NCI-H2171 treated with DMSO at 0.1 percent for 48 hours (cell line): ENCODE data around the gene FAM9B.
"Not testable (repeated sequence)": the region's sequence is repeated elsewhere in the genome, so short reads cannot be mapped to it uniquely, and the experiment has no call there.

ENCODE experiments used
- DNase-seq: peaks from one replicate; lab custom pipeline; 2025; lab: John Stamatoyannopoulos, UW

FAM9B gene

DNA sequence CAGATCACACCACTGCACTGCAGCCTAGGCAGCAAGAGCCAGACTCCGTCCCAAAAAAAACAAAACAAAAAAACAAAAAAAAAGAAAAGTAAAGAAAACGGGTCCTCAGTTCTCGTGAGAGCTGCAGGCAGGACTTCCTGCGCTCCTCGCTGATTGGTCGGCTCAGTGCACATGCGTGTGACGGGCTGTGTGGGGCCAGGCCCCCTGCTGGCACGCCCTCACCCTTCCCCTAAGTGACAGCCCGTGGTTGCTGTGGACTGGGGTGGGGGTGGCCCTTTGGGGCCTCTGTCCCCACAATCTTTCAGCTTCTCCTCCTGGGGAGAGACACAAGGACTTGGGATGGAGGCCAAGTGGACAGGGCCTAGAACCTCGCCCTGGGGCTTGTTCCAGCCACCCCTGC lies at the start of gene FAM9B:
Gene FAM9B (minus strand): TSS at position 139 of the 400 bp plus-strand sequence. CDS start 1,141 bp downstream, outside the sequence.
- DNase-seq, result no peak

DNA sequence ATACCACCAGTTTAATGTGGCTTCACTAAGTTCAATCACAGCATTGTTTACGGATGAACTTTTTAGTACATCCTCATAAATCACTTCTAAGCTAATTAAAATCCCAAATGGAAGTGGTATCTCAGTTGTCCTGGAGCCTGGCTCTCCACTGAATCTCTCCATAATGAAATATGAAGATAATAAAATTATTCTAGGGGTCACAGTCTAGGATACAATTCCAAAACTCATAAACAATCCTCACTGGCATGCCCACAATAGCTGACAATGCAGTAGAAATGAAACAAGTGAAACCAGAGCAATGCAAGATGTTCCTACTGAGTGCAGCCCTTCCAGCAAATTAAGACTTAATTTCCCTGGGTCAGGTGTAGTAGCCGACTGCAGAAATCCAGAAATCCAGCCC lies 47.3 kb upstream of the FAM9B start:
- DNase-seq, result no peak

DNA sequence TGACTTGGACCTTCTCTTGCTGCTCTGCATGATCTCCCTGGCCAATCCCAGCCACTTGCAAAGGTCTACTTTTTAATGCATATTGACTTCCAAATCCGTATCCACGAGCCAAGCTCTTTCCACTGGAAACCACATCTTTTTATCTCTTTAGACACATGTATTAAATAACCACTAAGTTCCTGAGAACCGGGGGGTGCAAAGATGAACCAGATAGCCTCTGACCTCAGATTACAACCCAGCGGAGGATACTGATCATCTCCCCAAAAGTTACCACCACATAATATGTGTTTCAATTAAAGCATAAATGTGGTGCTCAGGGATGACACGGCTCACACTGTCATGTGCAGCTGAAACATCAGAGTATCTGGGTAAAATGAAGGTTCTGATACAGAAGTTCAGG lies 40.4 kb upstream of the FAM9B start:
- no peak for DNase-seq

DNA sequence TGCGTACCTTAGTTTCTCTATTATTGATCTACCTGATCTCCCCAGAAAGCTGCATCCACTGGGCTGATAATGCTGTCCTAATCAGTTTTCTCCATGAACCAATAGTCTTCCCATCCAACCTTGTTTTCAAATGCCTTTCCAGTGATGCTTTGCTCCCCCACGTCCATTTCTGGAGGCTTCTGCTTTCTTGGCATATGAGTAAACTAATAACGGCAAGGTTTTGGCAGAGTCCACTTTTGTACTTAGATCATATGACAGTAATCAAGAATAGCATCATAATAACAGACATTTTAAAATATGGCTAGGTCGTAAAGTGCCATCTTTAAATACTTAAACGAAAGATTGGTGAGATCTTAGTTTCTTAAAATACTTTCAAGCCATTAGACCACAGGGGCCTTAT lies 38.4 kb upstream of the FAM9B start:
- no peak for DNase-seq

DNA sequence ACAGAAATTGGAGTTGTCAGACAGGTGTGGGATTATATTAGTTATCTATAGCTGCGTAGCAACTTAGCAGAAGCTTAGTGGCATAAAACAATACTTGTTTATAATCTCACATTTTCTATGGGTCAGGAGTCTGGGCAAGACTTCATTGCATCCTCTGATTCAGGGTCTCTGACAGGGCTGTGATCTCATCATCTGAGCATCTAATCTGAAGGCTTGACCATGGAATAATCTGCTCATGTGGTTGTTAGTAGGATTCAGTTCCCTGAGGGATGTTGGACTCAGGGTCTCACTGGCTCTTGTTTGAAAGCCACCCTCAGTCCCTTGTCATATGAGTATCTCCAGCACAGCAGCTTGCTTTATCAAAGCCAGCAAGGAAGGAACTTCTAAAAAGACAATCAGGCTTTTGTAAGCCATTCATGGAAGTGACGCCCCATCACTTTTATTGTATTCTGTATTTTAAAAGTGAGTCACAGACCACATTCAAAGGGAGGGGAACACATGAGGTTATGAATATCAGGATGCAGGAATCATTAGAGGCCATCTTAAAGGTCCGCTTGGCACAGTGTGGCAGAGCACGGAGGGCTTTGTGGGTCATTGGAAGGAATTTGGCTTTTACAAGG lies 37.2 kb upstream of the FAM9B start:
- DNase-seq, result no peak

DNA sequence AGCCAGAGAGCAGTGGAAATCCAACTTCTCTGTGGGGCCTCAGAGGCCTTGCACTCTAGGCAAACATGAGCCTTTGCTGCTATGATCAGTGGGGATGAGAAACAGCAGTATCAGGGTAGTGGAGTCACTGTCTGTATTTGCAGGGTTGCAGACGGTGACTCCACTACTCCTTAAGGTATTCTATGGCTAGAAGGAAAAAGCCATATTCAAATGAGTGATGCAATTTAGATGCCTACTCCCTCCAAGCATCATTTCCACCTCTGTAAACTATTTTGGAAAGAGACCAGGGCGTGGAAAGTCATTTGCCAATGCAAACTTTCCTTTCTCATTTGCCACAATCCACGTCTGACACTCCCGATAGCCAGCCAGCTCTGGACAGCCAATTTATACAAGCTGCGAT lies 35.6 kb upstream of the FAM9B start:
- no peak for DNase-seq

DNA sequence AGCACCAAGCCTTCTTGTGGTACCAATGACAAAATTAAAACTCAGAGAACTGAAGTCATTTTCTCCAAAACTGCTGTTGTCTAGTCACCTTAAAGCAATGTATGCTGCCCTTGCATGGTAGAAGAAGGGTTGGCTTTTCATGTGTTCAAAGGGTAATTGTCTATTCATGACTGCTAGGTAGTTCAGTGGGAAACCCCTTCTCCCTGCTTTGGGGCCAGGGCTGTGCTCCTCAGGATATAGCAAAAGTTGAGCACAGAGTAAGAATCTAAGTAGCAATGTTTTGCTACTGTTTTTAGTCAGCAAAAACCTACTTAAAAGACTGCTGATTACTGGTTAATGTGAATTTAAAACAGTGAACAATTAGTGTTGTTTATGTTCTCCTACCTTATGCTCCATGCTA lies 30.8 kb upstream of the FAM9B start:
- no peak for DNase-seq

DNA sequence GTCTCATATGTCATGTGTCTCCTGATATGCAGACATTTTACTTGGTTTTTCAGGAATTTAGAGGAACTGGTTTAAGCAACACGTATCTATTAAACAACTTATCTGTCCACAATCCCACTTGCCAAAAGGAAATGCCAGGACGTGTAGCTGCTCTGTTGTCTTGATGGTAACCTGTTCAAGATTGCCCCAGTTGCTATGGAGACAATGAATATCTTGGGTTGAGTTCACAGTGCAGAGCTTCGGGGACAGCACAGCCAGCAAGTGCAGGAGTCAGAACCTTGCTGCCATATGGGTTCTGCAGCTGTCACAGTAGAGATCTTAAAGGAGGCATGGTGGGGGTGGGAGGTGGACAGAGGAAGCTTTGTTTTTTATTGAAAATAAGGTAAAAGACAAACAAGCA lies 28.7 kb upstream of the FAM9B start:
- DNase-seq, result peak; percentile 68

DNA sequence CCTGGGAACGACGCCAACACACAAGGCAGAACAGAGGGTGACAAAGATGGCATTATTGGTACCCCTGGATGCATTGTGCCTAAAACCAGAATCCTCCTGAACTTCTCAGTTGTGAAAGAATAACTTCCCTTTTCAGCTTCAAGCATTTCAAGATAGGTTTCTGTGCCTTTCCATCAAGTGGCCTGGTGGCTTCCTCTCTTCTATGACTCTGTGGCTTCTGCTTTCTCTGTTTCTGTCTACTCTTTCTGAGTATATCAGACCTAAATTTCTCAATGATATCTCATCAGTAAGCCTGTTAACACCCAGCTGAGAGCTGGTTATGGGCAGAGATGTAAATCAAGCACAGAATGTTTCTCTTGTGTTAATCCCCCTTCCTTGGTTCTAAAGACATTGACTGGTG lies 21.4 kb upstream of the FAM9B start:
- no peak for DNase-seq

DNA sequence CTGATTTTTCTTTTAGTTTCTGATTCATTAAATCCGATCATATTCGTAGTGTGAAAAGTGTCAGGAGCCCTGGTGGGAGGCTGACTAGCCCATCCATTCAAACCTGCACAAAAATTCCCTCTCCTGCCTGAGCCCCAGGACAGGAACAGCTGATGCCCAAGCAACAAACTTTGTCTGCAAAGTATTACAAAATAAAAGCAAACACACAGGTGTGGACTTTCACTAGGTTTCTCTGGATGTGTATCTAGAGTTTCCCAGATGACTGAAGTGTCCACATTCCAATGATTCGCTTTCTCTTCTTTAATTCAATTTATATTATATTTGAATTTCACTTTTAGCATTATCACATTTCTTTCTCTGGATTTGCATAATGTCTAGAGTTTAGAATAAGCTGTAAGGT lies 18.2 kb upstream of the FAM9B start:
- DNase-seq, result no peak

DNA sequence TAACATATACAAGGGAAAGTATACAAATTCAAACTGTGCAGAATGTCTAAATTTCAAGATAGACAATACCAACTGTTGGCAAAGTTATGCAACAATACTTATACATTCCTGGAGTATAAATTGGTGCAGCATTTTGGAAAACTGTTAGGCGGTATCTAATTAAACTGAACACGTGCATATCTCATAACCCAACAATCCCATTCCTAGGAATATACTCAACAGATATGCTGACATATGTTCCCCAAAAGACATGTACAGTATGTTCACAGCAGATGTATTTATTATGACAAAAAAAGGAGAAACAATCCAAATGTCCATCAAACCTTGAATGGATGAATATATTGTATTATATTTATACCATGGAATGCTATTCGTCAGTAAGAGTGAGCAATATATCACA lies 16.4 kb upstream of the FAM9B start:
- no peak for DNase-seq

DNA sequence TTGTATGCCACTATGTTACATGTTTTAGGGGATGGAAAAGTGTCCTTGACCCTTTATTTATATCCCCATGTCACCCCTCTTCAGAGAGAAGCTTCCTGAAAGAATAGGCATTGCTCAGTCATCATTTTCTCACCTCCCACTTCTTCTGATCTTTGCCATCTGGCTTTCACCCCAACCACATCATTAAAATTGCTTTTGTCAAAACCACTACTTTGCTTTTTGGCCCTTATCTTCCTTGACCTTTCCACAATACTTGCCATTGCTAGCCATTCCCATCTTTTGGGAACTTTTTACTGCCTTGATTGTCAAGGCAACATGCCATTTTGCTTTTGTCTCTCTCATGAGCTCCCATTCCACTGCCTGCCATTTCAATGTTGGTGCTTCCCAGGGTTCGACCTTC lies 14.9 kb upstream of the FAM9B start:
- no peak for DNase-seq

DNA sequence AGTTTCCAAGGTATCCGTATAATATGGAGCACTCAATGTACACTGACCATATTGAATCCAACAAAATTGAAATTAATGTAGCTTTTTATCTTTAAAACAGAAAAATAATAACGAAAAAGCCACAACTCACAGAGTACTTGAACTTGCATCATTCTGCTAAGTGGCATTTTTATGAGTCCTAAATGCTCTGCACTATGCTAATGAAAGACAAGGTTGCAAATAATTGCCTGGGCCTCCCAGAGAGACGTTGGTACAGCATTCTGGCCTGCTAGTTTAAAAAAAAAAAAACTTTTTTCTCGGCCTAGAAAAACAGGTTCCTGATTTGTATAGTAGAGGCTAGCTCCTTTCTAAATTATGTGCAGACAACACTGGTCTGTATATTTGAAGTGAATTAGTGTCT lies 4.3 kb upstream of the FAM9B start:
- no peak for DNase-seq

DNA sequence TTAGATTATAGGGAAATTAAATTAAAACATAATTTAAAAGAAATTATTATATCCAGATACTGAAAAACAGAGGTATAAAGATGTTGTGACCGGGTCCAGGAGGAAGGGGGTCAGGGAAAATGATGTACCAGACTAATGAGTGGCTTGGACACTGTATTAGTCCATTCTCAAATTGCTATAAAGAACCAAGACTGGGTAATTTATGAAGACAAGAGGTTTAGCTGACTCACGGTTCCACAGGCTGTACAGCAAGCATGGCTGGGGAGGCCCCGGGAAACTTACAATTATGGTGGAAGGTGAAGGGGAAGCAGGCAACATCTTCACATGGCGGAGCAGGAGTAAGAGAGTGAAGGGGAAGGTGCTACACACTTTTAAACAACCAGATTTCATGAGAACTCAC lies 3.4 kb upstream of the FAM9B start:
- no peak for DNase-seq

DNA sequence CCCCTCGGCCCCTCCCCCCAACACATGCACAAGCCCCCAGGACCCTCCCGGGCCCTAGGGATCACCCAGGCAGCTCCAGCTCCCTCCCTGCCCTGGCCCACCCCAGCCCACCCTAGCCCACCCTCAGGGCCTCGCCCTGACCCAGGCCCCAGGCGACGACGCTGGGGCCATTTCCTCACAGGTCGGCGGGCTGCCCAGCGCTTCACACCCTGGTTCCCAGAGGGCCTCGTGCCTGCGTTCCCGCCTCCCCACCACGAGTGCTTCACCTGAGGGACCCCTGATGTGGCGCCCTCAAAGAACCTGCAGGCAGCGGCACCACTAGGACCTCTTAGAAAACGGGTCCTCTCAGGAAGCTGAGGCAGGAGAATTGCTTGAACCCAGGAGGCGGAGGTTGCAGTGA lies 341 bp downstream of the FAM9B start:
- DNase-seq, result no peak

DNA sequence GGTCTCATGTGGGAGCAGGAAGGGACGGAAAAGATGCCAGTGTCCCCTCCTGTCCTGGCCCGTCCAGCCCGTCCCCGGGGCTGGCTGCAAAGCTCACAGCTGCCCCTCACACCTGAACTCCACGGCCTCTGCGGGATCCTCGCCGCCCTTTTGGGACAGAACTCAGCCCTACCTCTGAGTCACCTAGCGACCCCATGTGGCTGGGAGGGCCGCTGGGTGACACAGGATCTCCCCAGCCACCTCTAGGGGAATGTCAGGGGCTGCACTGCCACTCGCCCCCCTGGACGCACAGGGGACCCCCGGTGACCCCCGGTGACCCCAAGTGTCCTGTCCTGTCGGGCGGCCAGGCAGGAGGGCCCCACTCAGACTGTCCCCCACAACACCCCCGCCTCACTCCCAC lies 748 bp downstream of the FAM9B start:
- no peak for DNase-seq

DNA sequence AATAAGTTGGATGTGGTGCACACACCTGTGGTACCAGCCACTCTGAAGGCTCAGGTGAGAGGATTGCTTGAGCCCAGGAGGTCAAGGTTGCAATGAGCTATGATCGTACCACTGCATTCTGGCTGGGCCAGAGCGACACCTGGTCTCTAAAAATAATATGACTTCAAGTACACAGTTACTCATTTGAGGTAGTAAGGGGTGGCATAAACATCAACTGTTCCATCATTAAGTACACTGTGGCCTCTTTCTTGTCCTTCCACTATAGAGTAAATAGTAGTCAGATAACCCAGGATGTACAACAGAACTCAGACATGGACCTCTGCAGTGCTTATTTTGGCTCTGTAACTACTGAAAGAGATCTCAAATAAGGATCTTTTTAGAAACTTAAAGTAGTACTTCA lies 10.6 kb downstream of the FAM9B start:
- no peak for DNase-seq

DNA sequence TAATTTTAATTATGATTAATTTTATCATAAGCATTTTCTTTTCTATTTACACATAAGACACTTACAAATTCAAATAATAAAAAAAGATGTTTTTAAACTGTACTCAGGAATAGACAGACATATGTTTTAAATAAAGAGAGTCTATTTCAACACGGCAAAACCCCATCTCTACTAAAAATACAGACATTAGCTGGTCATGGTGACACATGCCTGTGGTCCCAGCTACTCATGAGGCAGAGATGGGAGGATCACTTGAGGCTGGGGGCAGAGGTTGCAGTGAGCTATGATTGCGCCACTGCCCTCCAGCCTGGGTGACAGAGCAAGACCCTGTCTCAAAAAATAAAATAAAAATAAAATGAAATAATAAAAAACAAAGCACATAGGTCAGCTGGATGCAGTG lies 14.8 kb downstream of the FAM9B start:
- DNase-seq, result no peak

DNA sequence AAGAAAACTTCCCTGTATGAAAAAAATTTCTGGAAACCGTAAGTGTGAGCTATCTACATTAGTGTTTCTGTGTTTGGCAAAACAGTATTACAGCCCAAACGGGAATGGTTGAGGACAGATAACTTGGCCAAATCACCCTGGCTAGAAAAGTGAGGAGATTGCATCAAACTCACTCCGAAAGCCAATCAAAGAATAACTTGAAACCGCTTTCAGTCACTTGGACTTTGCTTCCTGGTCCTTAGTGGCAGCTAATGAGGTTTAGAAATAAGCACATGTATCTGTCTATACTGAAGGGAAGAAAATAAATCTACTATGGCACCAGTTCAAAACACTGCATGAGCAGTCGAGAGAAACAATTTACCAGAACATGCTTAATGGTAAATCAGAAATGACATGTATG lies 15.6 kb downstream of the FAM9B start:
- DNase-seq, result not testable (repeated sequence)

DNA sequence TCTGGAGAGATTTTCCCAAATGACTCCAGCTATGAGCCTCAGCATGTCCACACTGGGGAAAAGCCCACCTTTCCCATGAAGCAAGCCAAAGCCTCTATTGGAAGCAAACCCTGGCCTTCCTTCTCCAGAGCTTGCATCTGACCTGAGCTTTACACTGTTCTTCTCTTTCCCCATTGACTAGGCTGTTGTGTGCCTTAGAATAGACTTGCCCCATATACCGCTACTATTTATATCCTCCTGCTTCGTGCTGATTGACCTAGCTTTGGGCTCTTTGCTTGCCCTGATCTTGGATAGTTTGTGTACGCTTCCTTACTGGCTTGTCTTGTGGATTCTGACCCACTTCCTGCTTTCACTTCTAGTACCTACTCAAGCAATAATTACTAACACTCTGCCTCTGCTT lies 30.9 kb downstream of the FAM9B start:
- DNase-seq, result no peak

DNA sequence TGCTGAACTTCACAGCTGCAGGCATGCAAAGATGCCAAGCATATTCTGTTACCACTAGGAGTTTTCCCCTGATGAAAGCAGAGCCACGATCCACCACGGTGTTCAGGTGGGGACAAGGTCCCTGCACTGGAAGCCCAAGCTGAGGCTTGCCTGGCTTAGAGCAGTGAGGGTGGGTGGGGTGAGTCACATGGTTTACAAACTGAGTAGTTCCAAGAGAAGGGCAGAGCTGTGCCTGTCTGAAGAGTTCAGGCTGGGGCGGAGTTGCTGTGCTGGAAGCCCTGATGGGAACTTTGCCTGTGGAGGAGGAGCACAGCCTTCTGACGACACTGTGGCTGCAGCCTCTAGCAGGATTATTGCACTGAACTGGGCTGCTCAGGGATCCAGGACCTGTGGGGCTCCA lies 45.5 kb downstream of the FAM9B start:
- no peak for DNase-seq

DNA sequence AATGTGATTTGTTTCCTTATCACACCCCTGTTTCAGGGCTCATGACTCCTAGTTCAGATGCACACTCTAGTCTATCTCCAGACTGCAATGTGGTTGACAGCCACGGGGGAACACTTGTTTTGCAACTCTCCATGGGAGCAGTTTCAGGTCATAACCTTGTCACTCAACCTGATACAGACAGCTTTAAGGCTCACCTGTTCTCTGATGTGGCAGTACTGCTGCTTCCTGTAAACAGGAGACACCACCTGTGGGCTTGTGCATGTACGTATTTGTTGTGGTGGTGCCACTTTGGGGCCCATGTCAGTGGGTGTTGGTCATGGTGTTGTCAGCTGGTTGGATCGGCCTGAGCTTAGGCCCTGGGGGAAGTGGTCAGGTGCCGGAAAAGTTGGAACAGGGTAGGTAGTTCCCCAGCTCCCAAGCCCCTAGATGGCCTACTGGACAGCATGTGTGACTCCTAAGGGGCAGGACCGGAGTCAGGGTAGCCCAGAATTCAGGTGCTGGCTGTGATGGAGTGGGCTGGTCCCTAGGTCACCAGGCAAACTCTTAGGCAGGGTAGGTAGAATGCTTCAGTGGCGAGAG lies 46.2 kb downstream of the FAM9B start:
- DNase-seq, result no peak

DNA sequence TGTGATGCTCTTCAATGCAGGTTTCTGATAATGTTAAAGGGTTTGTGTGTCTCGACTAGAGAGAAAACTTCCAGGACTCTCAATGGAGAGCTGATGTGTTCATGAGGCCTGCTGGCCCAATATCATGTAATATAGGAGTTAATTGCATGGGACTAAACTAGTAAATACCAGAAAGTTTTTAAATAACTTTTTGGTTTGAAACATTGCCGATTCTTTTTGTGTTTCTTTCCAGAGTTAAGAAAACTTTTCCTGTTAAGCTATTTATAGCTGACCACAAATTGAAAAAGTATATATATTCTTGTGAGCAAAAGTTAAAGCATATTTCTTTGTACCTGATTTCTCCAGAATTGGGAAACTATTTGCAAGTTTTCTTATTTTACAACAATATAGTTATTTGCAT lies 49.7 kb downstream of the FAM9B start:
- no peak for DNase-seq

DNA sequence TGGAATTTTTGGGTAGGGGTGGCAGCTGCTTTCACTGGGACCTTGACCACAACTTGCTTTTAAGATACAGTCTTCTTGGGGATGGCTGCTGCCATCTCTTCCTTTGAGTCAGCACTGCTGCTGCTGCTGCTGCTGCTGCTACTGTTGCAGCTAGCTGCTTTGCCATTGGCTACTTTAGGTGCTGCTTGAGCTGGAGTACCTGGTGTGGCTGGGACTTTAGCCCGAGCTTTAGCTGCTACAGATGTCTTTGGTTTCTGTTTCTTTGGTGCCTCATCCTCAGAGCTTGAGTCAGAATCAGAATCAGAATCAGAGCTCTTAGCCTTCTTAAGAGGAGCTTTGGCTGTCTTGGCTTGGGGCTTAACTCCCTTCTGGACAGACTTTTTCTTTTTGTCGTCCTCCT lies 52.2 kb downstream of the FAM9B start:
- no peak for DNase-seq

DNA sequence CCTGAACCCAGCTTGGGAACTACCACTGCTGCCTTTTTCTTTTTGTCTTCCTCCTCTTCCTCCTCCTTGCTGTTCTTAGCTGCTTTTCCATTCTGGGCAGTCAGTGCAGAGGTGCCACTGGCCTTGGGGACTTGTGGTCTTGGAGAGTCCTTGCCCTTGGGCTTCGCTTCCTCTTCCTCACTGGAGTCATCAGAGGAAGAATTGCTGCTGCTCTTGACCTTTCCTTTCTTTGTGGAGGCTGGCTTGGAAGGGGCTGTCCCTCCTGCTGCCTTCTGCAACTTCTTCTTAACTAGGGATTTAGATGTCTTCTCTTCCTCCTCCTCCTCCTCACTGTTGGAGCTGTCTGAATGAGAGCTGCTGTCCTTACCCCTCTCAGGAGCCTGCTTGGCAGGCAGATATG lies 53.2 kb downstream of the FAM9B start:
- DNase-seq, result no peak
